ENCODE measurements around the gene RRP9.

RRP9 gene

GRCh38 chr3:51980253-51980652 is 38.5 kb upstream of the RRP9 start:
- H3K4me1 ChIP-seq (ENCODE audit: control insufficient read depth, insufficient read depth, low read length): peaks cover 35% of the 10 kb centered on the region
- peak overlapping the region; percentile 47 for H3K9ac ChIP-seq (ENCODE audit: low read length)
- H3K36me3 ChIP-seq (ENCODE audit: control insufficient read depth, insufficient read depth, low read length): no peaks in the 10 kb centered on the region
- no peaks in the 10 kb centered on the region for H3K9me3 ChIP-seq (ENCODE audit: control insufficient read depth, low read length)
- H3K27me3 ChIP-seq (ENCODE audit: control insufficient read depth, insufficient read depth, low read length): no peaks in the 10 kb centered on the region
- H3K4me3 ChIP-seq (ENCODE audit: low read length): no peak overlapping the region

- no peaks in the 10 kb centered on the region for H3K9me3 ChIP-seq (ENCODE audit: control insufficient read depth, low read length)
- H3K9ac ChIP-seq (ENCODE audit: low read length): no peak overlapping the region
- no peaks in the 10 kb centered on the region for H3K36me3 ChIP-seq (ENCODE audit: control insufficient read depth, insufficient read depth, low read length)
- H3K27me3 ChIP-seq (ENCODE audit: control insufficient read depth, insufficient read depth, low read length): no peaks in the 10 kb centered on the region
- H3K4me1 ChIP-seq (ENCODE audit: control insufficient read depth, insufficient read depth, low read length): peaks cover 32% of the 10 kb centered on the region
- H3K4me3 ChIP-seq (ENCODE audit: low read length): no peak overlapping the region
These were observed 36.4 kb upstream of the RRP9 start for GRCh38 chr3:51978143-51978502.

GRCh38 chr3:51977446-51978142 is 35.9 kb upstream of the RRP9 start:
- H3K4me3 ChIP-seq (ENCODE audit: low read length): no peak overlapping the region
- peaks cover 32% of the 10 kb centered on the region for H3K4me1 ChIP-seq (ENCODE audit: control insufficient read depth, insufficient read depth, low read length)

GRCh38 chr3:51975852-51976549 is 34.3 kb upstream of the RRP9 start:
- Histone ChIP-seq H3K27me3 (ENCODE audit: control insufficient read depth, insufficient read depth, low read length) (no peaks in the 10 kb centered on the region), H3K4me1 (ENCODE audit: control insufficient read depth, insufficient read depth, low read length) (peaks cover 25% of the 10 kb centered on the region), H3K9me3 (ENCODE audit: control insufficient read depth, low read length) (no peaks in the 10 kb centered on the region), H3K4me3 (ENCODE audit: low read length) (peak overlapping the region; percentile 96), H3K36me3 (ENCODE audit: control insufficient read depth, insufficient read depth, low read length) (no peaks in the 10 kb centered on the region), H3K9ac (ENCODE audit: low read length) (no peak overlapping the region)

More at GRCh38 chr3:51977446-51978142, 35.9 kb upstream of the RRP9 start:
- Histone ChIP-seq H3K9me3 (ENCODE audit: control insufficient read depth, low read length) (no peaks in the 10 kb centered on the region), H3K27me3 (ENCODE audit: control insufficient read depth, insufficient read depth, low read length) (no peaks in the 10 kb centered on the region), H3K36me3 (ENCODE audit: control insufficient read depth, insufficient read depth, low read length) (no peaks in the 10 kb centered on the region), H3K9ac (ENCODE audit: low read length) (no peak overlapping the region)

GRCh38 chr3:51974963-51975851 is 33.5 kb upstream of the RRP9 start, which contains the start of gene ABHD14A:
Gene ABHD14A (plus strand): TSS chr3:51975064. CDS start chr3:51975136, 72 bp downstream.
- H3K4me3 ChIP-seq (ENCODE audit: low read length): peak within 1 kb of the TSS; percentile 96
- H3K4me1 ChIP-seq (ENCODE audit: control insufficient read depth, insufficient read depth, low read length): peaks cover 29% of the 10 kb centered on the region
- H3K36me3 ChIP-seq (ENCODE audit: control insufficient read depth, insufficient read depth, low read length): no peaks in the 10 kb centered on the region
- H3K9me3 ChIP-seq (ENCODE audit: control insufficient read depth, low read length): no peaks in the 10 kb centered on the region
- H3K9ac ChIP-seq (ENCODE audit: low read length): peak within 1 kb of the TSS; percentile 95
- H3K27me3 ChIP-seq (ENCODE audit: control insufficient read depth, insufficient read depth, low read length): no peaks in the 10 kb centered on the region

GRCh38 chr3:51974277-51974962 is 32.7 kb upstream of the RRP9 start:
- Histone ChIP-seq H3K4me3 (ENCODE audit: low read length) (peak overlapping the region; percentile 96), H3K27me3 (ENCODE audit: control insufficient read depth, insufficient read depth, low read length) (no peaks in the 10 kb centered on the region), H3K9me3 (ENCODE audit: control insufficient read depth, low read length) (no peaks in the 10 kb centered on the region), H3K9ac (ENCODE audit: low read length) (peak overlapping the region; percentile 95), H3K4me1 (ENCODE audit: control insufficient read depth, insufficient read depth, low read length) (peaks cover 30% of the 10 kb centered on the region), H3K36me3 (ENCODE audit: control insufficient read depth, insufficient read depth, low read length) (no peaks in the 10 kb centered on the region)

- H3K9ac ChIP-seq (ENCODE audit: low read length): no peak overlapping the region
- H3K4me1 ChIP-seq (ENCODE audit: control insufficient read depth, insufficient read depth, low read length): peaks cover 48% of the 10 kb centered on the region
- H3K36me3 ChIP-seq (ENCODE audit: control insufficient read depth, insufficient read depth, low read length): no peaks in the 10 kb centered on the region
- H3K9me3 ChIP-seq (ENCODE audit: control insufficient read depth, low read length): no peaks in the 10 kb centered on the region
- no peaks in the 10 kb centered on the region for H3K27me3 ChIP-seq (ENCODE audit: control insufficient read depth, insufficient read depth, low read length)
- no peak overlapping the region for H3K4me3 ChIP-seq (ENCODE audit: low read length)
These were observed 29.6 kb upstream of the RRP9 start for GRCh38 chr3:51971350-51971749.

- H3K4me3 ChIP-seq (ENCODE audit: low read length): no peak overlapping the region
- no peaks in the 10 kb centered on the region for H3K36me3 ChIP-seq (ENCODE audit: control insufficient read depth, insufficient read depth, low read length)
- peaks cover 50% of the 10 kb centered on the region for H3K4me1 ChIP-seq (ENCODE audit: control insufficient read depth, insufficient read depth, low read length)
- no peaks in the 10 kb centered on the region for H3K27me3 ChIP-seq (ENCODE audit: control insufficient read depth, insufficient read depth, low read length)
- no peak overlapping the region for H3K9ac ChIP-seq (ENCODE audit: low read length)
- H3K9me3 ChIP-seq (ENCODE audit: control insufficient read depth, low read length): no peaks in the 10 kb centered on the region
These were observed 29.0 kb upstream of the RRP9 start for GRCh38 chr3:51970606-51971300.

- Histone ChIP-seq H3K9me3 (ENCODE audit: control insufficient read depth, low read length) (no peaks in the 10 kb centered on the region), H3K4me1 (ENCODE audit: control insufficient read depth, insufficient read depth, low read length) (peaks cover 50% of the 10 kb centered on the region)
These were observed 28.1 kb upstream of the RRP9 start for GRCh38 chr3:51969841-51970240.

GRCh38 chr3:51968883-51969678 is 27.4 kb upstream of the RRP9 start:
- Histone ChIP-seq H3K36me3 (ENCODE audit: control insufficient read depth, insufficient read depth, low read length) (no peaks in the 10 kb centered on the region), H3K4me1 (ENCODE audit: control insufficient read depth, insufficient read depth, low read length) (peaks cover 43% of the 10 kb centered on the region), H3K4me3 (ENCODE audit: low read length) (no peak overlapping the region), H3K27me3 (ENCODE audit: control insufficient read depth, insufficient read depth, low read length) (no peaks in the 10 kb centered on the region), H3K9me3 (ENCODE audit: control insufficient read depth, low read length) (no peaks in the 10 kb centered on the region), H3K9ac (ENCODE audit: low read length) (no peak overlapping the region)

More at GRCh38 chr3:51969841-51970240, 28.1 kb upstream of the RRP9 start:
- H3K9ac ChIP-seq (ENCODE audit: low read length): no peak overlapping the region
- no peaks in the 10 kb centered on the region for H3K36me3 ChIP-seq (ENCODE audit: control insufficient read depth, insufficient read depth, low read length)
- no peaks in the 10 kb centered on the region for H3K27me3 ChIP-seq (ENCODE audit: control insufficient read depth, insufficient read depth, low read length)
- H3K4me3 ChIP-seq (ENCODE audit: low read length): no peak overlapping the region

Measured in mucosa of stomach (tissue), 1 donor.